Glomerular visceral epithelial cell (primary cell): ENCODE results near the gene NOX5.
A peak's percentile ranks its signal among the peaks of the same experiment; 100 is the strongest.
"Not testable (repeated sequence)": the region's sequence is repeated elsewhere in the genome, so short reads cannot be mapped to it uniquely, and the experiment has no call there.

ENCODE experiments used
- DNase-seq: peaks from one replicate; pipeline ENCODE4 v3.0.0-alpha.2; 2016; ENCODE audit errors: extremely low spot score

Gene NOX5

DNA sequence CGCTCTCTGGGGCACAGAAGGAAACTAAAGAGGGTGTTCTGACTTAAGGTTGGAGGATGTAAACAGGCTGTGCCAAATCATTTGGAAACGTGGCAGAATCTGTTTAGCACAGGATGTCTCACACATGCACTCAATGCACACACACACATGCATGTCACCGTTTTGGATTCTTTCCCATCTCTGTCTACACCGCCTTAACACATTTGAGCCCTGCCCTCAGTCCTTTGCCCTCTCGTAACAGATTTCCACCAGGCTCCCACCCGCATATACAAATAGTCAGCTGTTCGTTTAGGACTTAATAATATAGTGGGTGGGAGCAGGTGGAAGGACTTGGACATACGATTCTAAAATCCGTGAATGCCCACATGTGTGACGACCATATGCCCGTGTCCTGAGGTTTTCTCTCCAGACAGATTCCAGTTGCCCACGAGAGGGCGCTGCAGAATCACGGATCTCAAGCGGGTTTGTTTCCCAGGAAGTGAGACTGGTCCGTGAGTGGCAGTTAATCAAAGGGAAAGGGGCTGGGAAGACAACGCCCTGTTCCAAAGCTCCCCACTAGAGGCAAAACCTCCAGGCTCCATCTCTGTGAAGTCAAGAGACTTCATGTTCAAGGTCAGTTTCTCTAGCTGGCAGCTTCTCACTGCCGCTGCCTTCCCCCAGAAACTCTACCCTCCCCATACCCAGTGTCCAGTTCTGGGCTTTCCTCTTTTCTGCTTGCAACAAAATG is 44.5 kb downstream of the NOX5 start:
- DNase-seq: peak; percentile 83

DNA sequence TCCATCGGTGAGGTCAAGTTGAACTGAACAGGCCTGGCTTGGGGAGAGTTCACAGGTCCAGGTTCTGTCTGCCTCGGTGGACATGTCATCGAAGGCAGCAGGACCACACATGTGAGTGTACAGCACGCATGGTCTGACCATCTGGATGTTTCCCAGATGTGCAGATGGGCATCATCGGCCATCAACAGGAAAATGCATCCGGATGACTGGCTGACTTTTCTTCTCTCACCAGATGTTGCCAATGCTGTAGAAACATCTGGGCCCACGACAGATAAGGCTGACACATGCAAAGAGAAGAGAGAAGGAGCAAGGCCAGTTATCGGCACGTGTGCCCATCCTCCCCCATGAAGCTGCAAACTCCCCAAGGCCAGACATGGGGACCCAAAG is 45.1 kb downstream of the NOX5 start:
- DNase-seq: no peak

DNA sequence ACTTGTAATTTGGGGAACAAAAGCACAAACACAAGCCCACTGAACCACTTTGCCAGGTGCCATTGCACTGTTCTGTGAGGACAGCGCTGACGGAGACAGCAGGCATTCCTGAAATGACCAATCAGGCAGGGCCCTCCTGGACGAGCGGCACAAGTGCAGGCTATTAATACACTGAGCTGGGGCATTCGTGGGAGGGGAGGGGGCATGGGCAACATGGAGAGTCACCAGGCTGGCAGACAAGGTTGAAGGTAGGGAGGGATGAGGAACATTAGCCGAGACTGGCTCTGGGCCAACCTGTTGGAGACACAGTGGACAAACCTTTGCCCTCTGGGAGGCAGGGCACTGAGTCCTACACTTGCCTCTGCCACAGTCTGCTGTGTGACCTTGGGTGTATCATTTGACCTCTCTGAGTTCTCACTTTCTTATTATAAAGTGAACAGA is 45.6 kb downstream of the NOX5 start:
- no peak for DNase-seq

DNA sequence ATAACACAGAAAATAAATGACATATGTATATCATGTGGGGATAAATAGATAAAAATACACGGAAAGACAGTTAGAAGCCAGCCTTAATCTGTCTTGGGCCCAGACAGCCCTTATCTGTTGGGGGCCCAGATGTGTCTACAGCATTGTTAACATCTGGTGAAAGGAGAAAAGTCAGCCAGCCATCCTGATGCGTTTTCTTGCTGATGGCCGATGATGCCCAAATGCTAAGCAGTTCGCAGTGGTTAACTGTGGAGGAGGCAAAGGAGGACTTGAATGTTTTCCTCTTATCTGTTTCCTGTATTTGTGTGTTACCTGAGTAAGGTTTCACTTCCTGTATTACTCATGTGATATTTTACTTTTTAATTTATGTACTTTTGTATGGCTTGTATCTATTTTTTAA is 46.2 kb downstream of the NOX5 start:
- DNase-seq: no peak

DNA sequence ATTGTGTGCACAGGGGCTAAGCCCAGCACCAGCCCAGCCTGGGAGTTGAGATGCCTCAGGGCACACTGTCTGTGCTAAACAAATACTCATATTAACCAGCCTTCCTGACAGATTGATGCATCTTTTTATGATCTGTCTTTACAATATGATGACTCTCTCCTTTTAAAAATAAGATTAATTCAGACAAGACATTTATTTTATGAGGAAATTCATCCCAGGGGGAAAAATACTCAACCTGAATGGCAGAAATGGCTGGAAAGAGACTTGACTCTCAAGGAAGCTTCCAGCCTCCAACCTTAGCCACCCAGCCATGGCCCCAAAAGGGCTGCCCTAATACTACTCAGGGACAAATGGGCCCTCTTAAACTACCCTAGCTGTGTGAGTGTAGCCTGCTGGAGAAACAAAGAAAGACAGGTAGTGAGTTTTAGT is 46.9 kb downstream of the NOX5 start:
- DNase-seq: no peak

DNA sequence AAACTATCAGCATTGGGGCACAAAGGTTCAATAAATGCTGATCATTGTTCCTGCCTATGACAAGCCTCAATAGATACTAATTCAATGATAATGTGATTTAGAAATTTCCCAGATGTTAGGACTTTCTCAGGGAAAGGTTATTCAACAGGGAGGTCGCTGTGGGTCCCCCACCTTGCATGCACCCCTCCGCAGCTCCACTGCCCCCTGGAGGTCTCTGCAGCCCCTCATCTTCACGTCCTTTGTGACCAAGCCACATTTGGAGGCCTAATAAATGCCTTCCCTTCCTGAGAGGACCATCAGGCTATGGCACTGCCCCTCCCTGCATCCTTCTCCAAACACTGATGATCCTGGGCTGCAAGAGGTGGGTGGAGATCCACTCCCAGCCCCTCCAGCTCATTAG is 50.2 kb downstream of the NOX5 start:
- no peak for DNase-seq

DNA sequence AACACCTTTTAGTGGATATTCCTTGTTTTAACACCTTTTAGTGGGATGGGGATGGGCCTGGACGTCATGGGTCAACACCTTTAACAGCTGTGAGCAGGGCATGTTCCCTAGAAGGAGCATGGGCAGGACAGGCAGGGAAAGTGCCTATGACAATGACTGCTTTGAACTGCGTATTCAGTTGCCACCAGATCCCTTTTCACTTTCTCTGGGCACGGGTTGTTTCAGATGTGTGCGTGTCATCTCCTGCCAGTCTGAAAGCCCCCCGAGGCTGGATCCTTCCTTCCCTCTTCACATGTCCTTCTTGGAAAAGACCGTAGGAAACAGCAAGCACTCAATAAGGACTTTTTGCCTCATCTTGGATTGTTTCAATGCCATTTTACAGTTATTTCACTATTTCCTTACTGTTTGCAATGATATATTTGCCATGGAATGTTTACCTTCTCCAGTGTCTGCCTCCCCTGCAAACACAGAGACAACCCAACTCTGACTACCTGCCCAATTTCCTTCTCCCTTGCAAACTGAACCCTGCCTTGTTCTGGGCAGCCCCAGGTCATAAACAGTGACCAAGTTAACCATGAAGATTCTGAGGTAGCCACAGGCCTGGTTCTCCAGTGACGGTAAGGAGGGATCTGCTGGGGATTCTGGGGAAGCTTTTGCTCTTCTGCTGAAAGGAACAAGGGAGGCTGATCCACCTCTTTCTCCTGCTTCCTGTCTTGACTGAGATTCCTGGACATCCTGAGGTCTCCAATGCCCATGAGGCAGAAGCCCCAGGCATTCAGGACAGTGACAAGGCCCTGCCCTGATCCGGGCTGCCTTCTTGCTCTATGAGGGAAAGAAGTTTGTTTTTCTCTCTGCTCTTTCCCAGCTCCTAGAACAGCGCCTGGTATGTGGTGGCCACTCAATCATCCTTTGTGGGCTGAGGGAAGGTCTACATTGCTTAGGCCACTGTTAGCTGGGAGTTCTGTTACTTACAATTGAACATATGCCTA is 51.8 kb downstream of the NOX5 start:
- DNase-seq: no peak

DNA sequence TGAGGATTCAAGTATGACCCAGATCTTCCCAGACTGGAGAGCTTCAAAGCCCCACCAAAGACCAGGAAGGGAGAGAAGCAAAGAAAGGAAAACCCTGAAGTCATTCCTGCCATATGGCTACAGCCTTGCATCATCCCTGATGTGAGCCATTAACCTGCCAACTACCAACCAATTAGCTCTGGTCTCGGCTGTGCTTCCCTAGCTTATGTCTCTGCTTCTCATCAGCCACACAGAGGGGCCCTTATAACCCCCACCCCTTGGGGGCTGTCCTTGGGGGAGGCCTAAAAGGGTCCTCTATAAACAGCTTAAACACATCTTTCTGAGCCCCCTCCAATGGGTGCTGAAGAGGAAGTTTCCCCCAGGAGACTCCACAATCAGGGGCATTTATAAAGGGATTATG is 52.8 kb downstream of the NOX5 start:
- DNase-seq: no peak

DNA sequence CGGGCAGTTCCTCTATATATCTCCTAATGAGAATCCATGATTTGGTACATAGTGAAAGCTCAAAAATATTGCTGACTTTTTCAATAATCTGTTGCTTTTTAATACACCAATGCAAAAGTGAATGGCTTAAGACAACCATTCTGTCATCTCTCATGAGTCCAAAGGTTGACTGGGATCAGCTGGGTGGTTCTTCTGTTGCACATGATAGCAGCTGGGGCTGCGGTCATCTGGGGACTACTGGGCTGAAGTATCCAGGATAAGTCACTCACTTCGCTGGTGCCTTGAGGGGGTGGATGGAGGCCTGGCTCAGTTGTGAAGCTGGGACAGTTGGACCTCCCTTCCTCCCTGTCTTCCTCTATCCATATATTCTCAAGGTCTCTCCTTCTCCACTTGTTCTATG is 53.7 kb downstream of the NOX5 start:
- DNase-seq: no peak

DNA sequence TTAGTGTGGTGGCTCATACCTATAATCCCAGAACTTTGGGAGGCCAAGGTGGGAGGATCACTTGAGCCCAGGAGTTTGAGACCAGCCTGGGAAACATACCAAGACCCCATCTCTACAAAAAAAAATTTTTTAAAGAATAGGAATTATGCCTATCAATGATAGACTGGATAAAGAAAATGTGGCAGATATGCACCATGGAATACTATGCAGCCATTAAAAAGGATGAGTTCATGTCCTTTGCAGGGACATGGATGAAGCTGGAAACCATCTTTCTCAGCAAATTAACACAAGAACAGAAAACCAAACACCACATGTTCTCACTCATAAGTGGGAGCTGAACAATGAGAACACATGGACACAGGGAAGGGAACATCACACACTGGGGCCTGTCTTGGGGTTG is 54.8 kb downstream of the NOX5 start:
- not testable (repeated sequence) for DNase-seq

DNA sequence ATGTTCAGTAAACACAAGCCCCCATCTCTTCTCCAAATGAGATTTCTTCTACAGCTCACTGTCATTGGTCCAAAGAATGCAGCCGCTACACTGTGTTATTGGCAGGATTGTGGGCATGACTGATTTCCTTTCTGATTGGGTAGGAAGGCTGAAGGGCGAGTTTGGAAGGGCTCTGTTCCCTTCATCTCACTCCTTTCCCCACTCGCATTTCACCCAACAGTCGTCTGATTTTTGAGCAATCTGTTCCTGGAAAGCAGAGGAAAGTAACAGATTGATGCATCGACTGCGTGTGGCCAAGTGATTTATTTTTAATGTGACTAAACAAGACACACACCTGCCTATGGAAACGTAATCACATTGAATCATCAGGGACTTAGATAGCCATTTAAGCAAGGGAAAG is 55.5 kb downstream of the NOX5 start:
- DNase-seq: no peak

DNA sequence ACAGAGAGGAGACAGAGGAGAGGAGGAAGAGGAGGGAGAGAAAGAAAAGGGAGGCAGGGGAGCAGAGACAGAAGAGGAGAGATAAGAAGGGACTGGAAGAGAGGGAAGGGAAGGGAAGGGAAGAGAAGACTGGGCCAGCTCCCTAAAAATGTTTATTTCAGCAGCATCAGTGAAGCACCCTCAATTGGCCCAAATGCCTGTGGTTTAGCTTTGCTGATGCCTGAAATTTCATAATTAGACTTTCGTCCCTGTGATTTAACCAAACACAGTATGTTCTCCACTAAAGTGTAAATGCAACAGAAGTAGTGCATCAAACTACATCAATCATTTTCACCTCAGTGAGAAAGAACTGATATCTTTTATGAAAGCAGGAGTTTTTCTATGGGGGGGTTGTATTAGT is 55.9 kb downstream of the NOX5 start:
- no peak for DNase-seq

DNA sequence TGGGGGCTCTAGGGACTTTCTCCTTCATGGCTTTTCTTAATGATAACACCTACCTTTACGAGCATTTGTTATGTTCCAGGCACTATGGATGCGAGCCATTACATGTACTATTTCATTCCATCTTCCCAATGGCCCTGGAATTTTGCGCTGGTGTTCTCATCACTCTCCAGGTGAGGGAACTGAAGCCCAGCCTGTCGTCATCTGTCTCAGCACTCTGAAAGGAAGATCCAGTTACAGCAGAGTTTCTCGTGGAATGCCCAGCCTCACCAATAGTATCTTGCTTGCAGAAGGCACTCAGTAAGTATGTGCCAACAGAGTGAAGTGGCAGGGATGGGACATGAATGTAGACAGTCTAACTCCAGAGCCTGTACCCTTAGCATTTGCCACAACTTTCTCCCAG is 56.8 kb downstream of the NOX5 start:
- DNase-seq: no peak

DNA sequence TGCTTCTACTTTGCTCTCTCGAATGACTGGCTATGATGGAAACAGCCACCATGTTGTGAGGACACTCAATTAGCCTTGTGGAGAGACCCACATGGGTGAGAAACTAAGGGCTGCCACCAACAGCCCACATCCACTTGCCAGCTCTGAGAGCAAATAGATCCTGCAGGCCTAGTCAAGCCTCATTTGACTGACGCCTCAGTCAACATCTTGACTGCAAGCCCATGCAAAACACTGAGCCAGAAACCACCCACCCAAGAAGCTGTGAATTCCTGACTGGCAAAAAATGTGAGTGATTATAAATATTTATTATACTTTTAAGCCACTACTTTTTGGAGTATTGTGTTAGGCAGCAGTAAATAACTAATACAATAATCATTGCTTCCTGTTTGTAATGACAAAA is 58.4 kb downstream of the NOX5 start:
- DNase-seq: no peak

DNA sequence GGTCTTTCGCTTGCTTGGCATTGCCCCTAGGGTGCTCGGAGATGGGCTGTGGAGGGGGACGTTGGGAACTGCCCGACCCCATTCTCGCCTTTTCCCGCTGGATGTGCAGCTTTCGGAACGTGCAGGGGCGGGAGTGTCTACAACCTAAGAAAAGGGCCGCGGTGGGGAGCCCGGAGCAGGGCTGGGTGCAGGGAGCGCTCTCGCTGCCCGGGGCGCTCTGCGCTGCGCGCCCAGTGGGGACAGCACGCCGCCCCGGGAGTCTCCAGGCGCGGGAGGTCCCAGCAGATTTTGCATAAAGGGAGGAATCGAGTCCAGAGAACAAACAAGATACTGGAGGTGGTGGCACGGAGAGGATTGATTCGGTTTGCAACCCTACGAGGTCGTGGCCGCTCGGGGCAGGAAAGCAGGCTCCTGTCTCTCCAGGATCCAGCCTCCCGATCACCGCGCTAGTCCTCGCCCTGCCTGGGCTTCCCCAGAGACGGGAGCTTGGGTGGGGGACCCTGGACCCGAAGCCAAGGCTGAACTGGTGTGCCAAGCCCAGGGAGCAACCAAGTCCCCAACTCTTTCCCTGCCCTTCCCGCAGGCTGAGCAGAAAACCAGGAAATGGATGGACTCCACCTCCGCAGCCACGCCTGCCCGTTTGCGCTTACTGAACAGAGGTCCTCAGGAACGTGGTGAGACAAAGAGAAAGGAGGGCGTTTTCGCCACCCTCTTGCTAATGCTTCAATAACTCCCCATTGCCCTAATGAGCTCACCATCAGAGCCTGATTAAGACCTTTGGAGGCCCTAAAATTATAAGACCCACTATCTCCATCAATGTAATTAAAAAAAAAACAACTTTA is 59.7 kb downstream of the NOX5 start:
- peak; percentile 68 for DNase-seq

DNA sequence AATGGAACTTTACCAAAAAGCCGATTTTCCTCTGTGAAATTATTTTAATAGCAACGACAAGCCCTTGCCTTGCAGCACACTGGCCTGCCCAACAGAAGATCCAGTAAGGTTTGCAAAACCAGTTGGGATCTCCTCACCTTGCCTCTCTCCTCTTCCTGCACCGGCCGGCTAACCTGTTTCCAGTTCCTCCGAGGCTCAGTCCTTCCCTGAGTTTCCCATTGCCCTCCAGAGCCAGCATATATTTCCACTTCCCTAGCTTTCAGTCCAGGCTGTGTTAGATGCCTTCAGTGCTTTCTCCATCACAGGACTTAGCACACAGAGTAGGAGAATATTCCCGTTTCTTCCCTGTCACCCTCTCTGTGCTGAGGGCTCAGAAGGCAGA is 60.3 kb downstream of the NOX5 start:
- peak; percentile 21 for DNase-seq

DNA sequence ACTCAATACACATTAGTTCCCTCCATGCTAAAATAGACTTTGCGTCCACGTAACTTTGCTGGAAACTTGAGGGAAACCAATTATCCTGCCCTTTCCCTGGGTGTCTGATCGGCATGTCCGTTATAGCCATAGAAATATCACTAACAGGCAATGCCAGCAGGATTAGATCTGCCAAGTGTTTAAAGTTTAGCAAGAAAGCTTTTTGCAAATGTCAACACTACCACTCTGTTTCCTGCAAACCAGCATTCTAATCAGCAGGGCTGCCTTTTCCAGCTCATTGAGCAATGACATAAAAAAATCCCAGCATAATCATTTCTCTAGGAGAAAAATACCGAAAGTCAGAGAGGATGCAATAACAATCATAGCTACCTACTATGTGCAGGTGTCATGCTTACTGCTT is 60.9 kb downstream of the NOX5 start:
- no peak for DNase-seq

DNA sequence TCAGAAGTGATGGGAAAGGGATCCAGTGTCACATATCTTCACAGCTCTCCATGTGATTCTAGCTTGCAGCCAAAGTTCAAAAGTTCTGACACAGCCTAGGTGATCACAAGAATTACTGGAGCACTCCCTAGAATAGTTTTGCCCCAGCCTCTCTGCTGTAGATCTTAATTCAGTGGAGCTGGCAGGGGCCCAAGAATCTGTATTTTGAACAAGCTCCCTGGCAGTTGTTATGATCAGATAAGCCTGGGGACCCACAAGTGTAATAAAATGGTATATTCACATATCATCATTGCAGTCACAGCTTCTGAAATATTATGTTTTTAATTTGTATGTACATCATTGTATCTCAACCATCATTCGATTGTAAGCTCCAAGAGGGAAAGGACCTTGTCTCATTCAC is 62.3 kb downstream of the NOX5 start:
- no peak for DNase-seq

DNA sequence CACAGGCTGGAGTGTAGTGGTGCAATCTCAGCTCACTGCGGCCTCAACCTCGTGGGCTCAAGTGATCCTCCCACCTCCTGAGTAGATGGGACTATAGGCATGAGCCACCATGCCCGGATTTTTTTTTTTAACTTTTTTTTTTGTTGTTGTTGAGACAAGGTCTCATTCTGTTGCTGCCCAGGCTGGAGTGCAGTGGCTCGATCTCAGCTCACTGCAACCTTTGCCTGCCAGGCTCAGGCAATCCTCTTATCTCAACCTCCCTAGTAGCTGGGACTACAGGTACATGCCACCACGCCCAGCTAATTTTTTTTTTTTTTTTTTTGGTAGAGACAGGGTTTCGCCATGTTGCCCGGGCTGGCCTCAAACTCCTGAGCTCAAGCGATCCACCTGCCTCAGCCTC is 64.1 kb downstream of the NOX5 start:
- DNase-seq: no peak

DNA sequence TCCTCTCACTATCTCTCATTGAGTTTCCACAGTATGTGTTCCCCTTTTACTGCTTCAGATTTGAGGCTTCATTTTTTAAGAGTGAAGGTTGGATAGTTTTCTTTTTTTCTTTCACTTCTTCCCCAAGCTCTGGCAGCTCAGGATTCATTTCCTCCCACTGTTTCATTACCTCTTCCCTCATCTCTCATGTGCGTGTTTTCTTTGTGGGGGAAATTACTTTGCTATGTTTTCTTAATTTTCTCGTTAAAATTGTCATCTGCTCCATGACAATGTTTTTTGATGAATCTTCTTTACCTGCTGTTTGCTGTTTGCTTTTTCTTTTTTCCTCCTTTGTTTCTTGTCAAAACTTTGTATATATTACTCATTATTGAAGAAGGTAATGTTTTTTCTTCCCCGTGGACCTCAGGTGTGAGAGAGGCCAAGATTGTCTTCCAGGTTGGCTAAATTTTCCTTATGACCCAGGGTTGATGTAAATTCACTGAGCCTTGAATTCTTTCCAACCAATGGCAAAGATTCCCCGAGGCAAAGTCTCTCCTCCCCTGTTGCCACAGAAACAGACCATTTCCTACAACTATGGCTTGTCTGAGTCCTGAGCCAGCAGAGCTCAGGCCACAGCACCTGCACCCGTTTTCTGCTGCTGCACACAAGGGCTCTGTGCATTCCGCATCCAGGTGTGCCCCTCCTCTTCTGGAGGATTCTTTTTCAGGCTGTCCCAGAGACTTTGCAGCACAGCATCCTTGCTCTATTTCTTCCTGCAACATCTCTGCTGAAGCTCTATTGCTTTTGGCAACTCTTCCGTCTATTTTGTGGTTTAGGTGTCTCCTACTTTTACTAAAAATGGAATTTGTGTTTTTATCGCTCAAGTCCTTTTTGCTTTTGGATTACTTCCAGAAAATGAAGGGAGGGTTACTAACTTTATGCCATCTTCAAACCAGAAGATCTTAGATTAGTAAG is 66.1 kb downstream of the NOX5 start:
- no peak for DNase-seq
